ENCODE data around the gene KIF20B. TPM values are rescaled to one million over a fixed set of nuclear protein-coding genes. Genes with fewer than 3 reads are reported as not detected.
A peak's percentile ranks its signal among the peaks of the same experiment; 100 is the strongest.
"Not testable (repeated sequence)": the region's sequence is repeated elsewhere in the genome, so short reads cannot be mapped to it uniquely, and the experiment has no call there.

KIF20B gene
- total RNA-seq, 1 experiment from 2014 or later, result 8.8 TPM

DNA sequence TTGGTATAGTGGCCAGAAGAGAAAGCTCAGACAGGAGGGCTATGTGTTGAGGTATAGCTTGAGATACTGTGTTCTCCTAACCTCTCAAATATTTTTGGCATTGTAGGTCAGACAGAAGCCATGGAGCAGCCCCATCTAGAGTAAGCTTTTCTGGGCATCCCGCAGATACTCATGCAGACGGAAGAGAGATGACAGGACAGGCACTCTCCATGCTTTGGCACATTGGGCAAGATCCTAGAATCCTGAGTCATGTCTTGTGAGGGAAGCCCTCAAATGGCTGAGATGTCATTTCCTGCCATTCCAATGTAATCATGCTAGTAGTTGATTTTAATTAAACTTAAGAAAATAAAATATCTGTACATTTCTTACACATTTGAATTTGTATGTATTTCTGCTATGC is 16.8 kb upstream of the KIF20B start:
- no peak for DNase-seq (ENCODE audit: low spot score)

GRCh38 chr10:89685936-89686335 is 15.5 kb upstream of the KIF20B start:
- DNase-seq (ENCODE audit: low spot score), result no peak

GRCh38 chr10:89690027-89690426 is 11.4 kb upstream of the KIF20B start:
- no peak for DNase-seq (ENCODE audit: low spot score)

GRCh38 chr10:89692416-89692815 is 9.0 kb upstream of the KIF20B start:
- no peak for DNase-seq (ENCODE audit: low spot score)

- no peak for DNase-seq (ENCODE audit: low spot score)
Measured at GRCh38 chr10:89693176-89693575, 8.2 kb upstream of the KIF20B start.

DNA sequence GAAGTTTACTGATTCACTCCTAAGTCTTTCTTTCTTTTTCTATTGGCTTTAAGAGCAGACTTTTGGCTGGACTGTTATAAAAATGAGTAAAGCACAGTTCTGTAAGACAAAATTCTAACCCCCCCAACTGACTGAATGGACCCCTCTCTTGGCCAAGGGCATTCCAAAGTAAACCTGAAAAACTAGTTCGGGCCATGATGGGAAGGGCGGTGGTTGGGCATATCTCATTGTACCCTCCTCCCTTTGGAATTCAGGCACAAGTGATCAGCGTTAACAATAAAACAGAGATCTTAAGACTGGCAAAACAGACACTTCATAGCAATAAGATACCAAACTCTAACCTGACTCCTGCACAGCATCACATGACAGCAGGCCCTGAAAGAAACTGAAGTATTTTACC is 6.1 kb upstream of the KIF20B start:
- peak; percentile 30 for DNase-seq (ENCODE audit: low spot score)

- no peak for DNase-seq (ENCODE audit: low spot score)
Measured at GRCh38 chr10:89697946-89698345, 3.4 kb upstream of the KIF20B start.

DNA sequence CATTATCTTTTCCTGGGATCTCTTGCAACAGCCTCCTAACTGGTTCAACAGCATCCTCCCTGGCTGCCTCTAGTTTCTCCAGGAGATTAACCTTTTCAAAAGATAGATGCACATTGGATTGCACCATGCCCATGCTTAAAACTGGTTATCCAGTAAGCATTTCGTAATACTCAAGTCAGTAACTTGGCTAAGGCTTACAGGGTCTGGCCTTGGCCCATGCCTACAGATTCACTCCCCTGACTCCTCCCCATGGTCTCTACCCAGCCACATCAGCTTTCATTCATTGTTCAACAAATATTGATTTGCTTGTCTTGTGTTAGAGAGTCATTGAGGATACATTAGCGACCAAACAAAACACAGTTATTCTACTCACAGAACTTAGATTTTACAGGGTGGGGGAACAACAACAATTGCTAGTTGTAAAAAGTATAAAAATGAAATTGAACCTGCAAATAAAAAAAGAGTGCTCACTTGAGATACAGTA is 1.8 kb upstream of the KIF20B start:
- DNase-seq (ENCODE audit: low spot score), result no peak

GRCh38 chr10:89700923-89701241 is 508 bp upstream of the KIF20B start:
- DNase-seq (ENCODE audit: low spot score), result no peak

- DNase-seq (ENCODE audit: low spot score), result no peak
Measured at GRCh38 chr10:89702121-89702480, 711 bp downstream of the KIF20B start.

GRCh38 chr10:89705466-89705865 is 4.1 kb downstream of the KIF20B start:
- no peak for DNase-seq (ENCODE audit: low spot score)

GRCh38 chr10:89706011-89706410 is 4.6 kb downstream of the KIF20B start:
- DNase-seq (ENCODE audit: low spot score), result no peak

DNA sequence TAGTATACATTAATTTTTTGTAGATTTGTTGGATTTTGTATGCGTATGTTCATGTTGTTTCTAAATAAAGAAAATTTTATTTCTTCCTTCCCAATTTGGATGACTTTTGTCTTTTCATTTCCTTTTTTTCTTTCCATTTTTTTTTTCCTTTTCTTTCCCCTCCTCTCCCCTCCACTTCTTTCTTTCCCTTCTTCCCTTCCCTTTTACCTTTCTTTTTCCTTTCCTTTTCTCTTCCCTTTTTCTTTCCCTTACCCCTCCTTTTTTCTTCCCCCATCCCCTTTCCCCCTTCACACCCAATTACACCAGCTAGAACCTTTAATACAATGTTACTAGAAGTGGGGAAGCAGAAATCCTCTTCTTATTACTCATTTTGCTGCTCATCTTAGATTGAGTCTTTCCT is 6.0 kb downstream of the KIF20B start:
- DNase-seq (ENCODE audit: low spot score), result no peak

GRCh38 chr10:89710753-89711152 is 9.4 kb downstream of the KIF20B start:
- DNase-seq (ENCODE audit: low spot score), result no peak

DNA sequence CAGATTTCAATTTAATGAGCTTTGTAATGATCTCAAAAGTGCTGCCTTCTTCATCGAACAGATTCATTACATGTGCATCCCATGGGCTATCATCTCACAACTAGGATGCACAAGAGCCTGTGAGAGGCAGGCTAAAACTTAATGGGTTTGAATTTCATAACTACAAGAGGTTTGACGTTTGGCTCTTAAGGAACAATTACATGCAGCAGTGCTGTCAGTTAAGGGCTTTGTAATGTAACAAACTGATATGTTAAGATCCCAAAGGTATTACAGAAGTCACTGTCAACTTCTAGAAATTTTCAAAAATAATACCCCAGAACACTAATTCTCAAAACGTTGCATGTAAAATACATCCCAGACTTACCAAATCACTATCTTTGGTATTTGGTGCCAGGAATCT is 33.2 kb downstream of the KIF20B start:
- DNase-seq (ENCODE audit: low spot score), result no peak

DNA sequence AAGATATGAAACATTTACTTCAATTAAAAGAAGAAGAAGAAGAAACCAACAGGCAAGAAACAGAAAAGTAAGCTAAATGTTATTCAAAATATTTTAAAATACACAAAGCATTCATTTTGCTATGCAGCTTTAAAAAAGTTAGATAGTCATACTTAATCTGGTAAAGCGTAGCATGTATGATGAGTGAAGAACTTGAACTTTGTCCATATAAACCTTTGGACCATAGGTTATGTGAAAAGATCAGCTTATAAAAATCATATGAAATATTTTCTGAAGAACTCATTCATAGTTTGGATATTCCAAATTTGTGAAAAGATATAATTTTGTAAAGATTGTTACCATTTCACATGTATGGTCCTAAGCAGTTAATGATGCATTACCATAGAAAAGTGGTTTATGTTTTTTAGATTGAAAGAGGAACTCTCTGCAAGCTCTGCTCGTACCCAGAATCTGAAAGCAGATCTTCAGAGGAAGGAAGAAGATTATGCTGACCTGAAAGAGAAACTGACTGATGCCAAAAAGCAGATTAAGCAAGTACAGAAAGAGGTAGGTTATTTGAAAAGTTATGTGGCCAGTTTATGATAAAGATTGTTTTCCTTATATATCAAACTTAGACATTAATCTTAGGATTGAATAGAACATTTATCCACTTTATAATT is 37.3 kb downstream of the KIF20B start:
- no peak for DNase-seq (ENCODE audit: low spot score)

DNA sequence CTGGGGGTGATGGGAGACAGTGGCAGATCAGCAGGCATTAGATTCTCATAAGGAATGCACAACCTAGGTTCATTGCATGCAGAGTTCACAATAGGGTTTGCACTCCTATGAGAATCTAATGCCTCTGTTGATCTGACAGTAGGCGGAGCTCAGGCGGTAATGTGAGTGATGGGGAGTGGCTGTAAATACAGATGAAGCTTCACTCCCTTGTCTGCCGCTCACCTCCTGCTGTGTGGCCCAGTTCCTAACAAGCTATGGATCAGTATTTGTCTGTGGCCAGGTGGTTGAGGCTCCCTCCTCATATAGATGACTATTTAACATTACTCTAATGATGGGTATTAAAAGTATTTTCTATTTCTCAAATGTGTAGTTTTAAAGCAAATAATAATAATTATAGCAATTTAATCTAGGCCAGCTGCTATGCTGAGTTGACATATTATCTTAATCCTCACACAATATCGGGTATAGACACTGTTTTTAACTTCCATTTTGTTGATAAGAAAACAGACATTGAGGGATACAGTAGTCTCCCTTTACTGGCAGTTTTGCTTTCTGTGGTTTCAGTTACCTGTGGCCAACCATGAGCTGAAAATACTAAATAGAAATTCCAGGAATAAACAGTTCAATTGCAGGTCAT is 39.9 kb downstream of the KIF20B start:
- no peak for DNase-seq (ENCODE audit: low spot score)

GRCh38 chr10:89744026-89744425 is 42.6 kb downstream of the KIF20B start:
- DNase-seq (ENCODE audit: low spot score), result no peak

DNA sequence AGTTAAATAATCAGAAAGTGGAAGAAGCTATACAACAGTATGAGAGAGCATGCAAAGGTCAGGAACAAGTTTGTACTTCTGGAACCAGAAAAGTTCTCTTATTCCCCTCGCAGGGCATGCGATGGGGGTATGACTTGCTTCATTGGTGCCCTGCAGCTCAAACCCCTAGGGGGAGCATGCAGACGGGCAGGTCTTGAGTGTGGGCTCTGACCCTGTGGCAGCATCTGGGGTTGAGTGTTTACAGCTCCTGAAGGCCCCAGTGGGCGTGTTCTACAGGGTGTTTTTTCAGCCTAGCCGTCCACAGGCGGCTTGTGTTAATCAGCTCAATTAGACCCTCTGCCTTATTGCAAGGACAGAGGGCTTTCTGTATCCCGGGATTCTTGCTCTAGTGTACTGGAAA is 44.5 kb downstream of the KIF20B start:
- no peak for DNase-seq (ENCODE audit: low spot score)

- DNase-seq (ENCODE audit: low spot score), result no peak
Measured at GRCh38 chr10:89750441-89750840, 49.1 kb downstream of the KIF20B start.

GRCh38 chr10:89755374-89755773 is 54.0 kb downstream of the KIF20B start:
- no peak for DNase-seq (ENCODE audit: low spot score)

- no peak for DNase-seq (ENCODE audit: low spot score)
Measured at GRCh38 chr10:89759531-89759930, 58.1 kb downstream of the KIF20B start.

DNA sequence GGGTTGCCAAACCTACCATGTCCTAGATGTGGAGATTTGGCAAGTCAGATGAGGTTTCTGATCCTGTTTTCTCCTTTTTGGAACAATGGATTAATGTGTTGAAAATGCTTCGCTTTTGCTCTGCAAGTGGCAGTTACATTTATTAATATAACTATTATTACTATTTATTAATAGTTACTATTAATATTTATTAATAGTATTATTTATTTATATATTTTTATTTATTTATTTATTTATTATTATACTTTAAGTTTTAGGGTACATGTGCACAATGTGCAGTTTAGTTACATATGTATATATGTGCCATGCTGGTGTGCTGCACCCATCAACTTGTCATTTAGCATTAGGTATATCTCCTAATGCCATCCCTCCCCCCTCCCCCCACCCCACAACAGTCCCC is 62.3 kb downstream of the KIF20B start:
- DNase-seq (ENCODE audit: low spot score), result not testable (repeated sequence)

GRCh38 chr10:89771684-89772083 is 70.3 kb downstream of the KIF20B start:
- no peak for DNase-seq (ENCODE audit: low spot score)
